ENCODE data around the gene PAFAH1B1.

The PAFAH1B1 gene

DNA sequence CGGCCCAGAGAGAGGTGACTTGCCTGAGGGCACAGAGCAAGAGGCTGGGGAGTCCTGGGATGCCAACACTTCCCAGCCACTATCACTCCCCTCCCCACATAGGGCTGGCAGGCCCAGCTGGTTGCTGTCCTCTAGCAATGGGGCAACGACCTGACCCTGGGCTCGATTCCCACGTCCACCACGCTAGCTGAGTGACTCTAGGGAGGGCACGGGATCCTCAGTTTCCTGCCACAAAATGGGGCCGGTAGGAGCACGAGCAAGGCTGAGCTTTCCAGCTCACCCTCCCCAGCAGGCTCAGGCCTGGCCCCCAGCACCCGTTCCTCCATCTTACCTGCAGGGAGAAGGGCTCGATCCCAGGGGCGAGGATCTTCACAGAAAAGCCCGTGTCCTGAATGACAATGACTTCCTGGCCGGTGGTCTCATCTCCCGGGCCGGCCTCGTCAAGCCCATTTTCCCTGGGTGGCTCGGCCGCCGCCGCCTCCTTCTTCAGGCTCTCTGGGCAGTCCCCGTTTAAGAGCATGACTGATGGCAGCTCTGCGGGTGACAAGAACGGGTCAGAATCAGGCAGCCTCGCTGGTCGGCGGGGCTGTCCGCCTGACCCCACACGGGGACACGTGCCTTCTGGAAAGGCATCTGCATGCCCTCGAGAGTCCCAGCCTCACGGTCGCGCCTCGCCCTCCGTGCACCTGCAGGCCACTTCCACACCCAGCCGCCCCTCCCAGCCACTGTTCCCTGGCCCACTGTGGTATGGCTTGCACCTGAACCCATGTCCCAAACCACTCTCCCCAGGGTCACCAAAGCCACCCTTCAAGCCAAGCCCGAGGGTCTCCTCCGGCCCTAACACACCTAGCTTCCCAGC, 110.8 kb downstream of the PAFAH1B1 start:
- no peak for DNase-seq

DNA sequence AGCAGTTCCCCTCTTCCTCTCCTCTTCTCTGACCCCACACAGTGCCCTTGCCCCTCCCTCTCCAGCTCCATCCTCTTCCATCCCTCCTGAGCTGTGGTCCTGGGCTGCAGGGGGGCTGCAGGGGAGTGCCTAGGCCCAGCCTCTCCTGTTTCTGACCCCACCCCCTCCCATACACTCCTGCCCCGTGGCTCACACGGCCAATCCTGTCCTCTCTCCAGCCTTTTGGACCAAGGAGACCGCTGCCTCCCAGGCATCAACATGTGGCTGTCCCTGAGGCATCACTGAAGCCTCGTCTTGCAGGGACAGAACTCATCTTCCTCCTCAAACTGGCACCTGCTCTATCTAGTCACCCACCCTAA, 111.4 kb downstream of the PAFAH1B1 start:
- no peak for DNase-seq

DNA sequence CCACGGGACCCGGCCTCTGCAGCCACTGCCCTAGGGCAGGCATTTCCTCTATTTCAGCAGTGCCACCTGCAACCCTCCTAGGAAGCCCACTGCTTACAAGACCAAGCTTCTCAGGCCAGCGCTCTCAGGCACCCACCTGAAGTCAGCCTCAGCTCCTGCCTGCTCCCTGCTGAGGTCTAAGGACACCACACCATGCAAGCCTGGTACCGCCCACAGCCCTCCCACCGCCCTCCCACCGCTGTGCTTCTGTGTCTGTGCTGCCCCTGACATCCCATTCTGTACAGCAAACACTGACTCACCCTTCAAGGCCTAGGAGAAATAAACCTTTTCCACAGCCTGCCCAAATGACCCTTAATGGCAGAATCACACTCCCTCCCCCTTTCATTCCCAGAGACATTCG, 111.8 kb downstream of the PAFAH1B1 start:
- DNase-seq = no peak

DNA sequence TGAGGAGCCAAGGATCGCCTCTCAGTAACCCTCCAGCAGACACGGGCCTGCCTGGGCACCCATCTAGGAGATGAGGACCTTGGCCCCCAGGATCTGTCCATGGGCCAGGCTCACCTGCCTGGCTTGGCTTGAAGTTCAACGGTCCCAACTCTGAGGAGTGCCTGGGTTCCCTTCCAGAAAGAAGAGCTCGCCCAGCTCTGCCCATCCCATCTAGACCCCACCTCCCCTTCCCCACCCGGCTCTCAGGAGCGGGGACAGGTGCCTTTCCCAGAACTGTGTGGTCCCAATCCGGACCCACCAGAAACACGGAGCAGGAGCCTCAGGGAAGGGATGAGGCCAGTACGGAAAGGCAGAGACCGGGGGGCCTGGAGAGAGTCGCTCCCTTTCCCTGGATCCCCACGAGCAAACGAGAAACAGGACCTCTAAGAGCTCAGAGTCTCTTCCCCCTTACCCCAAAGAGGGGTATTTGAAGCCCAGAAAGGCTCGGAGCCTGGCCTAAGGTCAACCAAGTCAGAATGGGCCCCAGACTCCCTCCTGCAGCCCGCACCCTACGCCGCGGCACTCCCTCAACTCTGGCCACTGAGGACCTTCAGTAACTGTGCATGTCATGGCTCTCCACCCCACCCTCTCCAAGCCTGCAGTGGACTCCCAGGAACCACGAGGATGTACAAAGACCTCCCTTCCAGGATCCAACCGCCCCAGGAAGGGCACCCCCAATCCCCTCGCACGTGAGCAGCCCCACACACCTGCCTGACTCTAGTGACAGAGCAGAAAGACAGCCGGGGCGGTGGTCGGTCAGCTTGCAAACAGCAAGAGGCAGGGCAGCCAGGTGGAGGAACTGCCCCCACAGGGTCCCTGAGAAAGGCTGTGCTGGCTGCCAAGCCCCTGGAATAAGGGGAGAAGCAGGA, 112.7 kb downstream of the PAFAH1B1 start:
- DNase-seq = no peak

DNA sequence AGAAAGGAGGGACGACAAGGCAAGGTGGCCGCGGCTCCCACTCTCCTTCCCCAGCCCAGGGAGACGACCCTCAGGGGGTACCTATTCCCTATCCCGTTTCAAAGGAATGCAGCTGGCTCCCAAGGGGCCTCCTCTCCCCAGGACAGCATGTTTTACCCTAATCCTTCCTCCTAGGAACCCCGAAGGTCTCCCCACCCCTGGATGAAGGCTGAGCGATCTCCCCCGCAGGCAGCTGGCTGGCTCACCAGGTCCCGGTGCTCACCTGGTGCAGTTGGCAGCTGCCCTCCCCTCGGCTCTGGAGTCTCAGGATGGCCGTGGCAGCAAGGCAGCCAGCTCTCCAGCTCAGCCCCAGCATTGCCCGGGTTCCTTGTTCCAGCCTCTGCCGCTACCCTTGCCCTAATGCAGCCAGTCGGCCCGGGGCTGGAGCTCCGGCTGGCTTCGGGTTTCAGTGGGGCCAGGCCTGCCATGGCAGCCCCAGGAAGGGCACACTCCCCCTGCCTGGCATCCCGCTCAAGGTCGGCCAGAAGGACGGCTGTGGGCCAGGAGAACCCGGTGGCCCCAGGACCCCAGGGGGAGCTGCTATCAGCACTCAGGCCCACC, 113.6 kb downstream of the PAFAH1B1 start:
- DNase-seq = no peak

DNA sequence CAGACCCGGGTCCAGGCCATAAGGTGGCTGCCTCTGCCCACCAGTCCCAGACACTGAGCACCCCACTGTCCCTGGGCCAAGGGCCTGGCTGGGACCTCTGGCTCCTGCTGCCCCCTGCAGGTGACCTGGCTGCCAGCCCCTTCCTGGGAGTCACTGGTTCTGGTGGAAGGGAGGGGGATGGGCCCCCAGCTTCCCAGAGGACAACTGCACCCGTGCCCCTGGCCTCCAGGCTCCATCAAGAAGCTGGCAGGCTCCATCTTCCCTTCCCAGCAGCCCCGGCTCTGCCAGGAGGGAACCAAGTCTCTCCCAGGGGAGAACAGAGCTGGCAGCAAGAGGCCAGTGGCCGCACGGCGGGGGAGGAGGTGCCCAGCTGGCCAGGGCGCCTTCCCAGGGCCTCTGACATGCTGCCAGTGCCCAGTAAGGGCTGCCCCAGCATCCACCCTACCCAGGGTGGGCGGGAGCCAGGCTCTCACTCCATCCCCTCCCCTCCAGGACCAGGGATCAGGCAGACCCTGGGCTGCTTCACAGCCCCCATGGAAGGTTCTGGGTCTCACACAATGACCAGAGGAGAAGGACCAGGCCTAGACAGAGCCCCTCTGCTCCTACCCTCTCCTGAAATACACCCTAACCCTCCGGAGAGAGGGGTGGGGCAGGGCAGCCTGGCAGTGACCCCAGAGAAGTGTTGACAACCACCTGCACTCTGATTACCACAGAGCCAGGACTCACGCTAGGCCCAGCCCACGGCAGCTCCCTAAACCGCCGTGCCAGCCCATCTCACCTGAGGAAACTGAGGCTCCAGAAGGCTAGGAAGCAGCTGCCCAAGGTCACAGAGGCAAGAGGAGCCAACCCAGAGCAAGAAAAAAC, 114.5 kb downstream of the PAFAH1B1 start:
- DNase-seq = no peak

DNA sequence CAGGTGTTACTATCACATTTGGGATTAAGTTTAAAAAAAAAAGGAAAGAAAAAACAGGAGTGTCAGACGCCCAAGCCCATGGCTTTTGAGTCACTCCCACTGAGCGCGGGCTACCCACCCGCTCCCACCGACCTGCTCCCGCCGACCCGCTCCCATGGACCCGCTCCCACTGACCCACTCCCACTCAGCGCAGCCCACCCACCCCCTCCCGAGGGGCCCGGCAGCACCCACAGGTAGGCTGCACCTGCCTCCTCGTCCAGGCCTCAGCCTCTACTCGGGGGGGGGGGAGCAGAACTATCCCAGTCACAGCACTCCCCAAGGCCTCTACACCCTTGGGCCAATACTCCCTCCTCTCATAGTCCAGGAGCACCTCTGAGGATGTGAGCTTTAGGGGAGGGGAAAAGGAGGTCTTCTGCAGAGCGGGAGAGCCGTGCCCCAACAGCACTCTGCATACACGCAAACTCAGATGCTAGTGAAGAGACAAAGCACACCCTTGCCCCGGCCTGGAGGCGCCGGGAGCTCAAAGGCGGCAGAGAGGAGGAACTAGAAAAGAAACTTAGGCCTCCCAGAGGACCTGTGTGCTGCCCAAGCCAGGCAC, 115.2 kb downstream of the PAFAH1B1 start:
- DNase-seq = no peak

DNA sequence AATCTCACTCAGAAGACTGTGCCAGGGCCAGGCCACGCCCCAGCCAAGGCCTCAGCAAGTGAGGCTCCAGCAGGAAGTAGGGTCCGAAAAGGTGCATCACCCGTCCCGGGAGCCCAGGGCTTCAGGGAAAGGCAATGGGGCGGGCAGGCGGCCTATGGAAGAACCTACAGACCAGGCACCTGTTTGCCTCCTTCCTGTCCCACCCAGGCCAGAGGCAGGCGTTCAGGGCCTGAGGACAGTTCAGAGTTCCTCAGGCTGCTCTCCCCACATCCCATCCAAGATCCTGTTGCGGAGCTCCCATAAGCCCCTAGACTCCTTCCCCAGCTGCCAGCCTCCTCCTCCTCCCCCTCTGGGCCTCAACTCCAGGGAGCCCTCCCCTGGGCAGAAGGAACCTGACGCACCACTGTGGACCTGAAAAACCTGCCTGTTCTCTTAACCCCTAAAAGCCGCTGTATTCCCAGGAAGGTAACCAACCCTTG, 115.8 kb downstream of the PAFAH1B1 start:
- DNase-seq = no peak

DNA sequence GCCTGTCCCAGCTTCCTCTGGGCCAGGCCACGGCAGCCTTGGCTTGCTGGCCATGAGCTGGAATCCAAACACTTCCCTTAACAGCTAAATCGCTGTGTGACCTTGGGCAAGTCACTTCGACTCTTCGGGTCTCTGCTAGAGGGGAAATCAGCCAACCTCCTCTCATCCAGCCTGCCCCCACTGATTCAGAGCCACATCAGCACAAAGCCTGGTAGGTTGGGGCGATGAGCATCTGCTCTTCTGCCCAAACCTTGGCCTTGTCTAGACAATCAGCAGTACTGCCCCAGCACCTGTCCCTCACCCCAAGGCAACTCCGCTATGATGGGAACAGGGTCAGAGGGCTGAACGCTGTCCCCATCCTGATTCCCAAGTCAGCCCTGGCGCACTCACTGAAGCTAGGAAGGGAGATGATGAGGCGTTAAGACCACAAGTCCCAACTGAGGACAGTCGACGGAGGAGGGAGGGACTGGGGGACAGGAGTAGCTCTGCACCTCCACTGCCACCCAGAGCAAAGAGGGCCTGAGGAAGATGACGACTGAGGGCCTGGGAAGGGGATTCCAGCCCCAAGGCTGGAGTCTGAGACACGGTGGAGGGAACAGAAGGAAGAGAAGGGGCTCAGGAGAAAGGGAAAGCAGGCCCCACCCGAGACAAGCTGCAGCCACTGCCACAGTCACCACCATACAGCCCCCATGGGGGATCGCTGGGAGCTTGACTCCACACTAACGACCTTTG, 116.8 kb downstream of the PAFAH1B1 start:
- no peak for DNase-seq

DNA sequence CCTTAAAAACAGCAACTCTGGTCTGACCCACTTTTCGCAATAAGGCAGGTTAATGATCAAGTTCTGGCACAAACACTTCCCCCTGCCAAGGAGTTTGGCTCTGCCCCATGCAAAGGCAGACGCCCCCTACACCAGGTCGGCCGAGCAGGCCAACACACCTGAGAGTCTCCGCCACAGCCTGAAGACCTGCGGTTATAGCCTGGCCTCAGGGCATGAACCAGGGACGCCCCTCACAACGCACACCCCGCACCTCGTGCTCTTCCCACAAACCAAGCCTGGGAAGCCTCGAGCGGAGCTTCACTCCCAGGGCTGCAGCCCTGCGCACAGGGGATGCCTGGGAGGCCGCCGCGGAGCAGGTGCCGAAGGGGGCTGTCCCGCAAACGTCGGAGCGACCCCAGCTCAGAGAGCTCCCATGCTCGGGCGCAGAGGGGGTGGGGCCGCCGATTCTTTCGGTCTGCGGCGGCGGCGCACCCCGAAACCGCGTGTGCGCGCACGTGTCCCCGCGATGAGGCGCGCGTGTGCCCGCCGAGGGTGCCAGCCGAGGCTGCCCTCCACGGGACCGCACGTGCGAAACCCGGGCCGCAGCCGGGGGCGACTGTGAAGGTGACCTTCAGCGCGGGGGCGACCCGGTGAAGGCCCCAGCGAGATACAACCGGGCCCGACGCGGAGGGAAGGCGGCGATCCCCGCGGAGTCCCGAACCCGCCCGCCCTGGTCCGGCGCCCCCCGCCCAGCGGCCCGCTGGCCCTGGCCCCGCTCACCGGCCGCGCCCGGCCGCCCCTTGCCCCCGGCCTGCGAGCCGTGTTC, 117.6 kb downstream of the PAFAH1B1 start:
- peak; percentile 34 for DNase-seq

DNA sequence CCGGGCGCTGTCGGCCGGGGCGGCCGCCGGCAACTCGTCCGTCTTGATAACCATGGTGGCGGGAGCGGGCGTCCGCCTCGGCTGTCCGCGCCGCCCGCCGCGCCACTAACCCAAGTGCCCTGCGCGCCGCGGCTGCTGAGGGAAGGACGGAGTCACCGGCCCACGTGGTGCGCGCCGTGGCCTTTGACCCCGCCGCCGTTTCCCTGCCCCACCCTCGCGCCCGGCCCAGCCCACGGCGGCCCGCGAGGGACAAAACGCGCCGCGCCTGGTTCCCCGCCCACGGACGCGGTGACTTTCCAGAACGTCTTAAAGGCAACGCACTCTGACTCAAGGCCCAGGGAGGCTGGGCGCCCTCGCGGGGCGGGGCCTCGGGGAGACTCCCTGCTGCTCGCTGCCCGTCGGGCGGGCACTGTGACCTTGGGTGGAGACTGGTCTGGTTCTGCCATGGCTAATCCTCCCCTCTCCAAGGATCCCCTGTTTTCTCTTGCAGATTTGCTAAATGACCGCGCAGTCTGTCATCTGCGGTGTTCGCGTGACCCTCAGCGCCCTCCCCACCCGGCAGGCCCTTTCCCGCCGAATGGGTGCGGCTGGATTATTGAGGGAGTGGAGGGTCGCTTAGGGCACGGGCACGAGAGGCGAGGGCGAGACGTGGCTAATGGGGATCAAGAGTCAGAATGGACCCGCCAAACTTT, 118.3 kb downstream of the PAFAH1B1 start, which contains the start of gene CLUH:
Gene CLUH (minus strand): TSS at position 157 of the 692 bp plus-strand sequence. CDS start 103 bp downstream, at position 54.
- DNase-seq = peak; percentile 88

DNA sequence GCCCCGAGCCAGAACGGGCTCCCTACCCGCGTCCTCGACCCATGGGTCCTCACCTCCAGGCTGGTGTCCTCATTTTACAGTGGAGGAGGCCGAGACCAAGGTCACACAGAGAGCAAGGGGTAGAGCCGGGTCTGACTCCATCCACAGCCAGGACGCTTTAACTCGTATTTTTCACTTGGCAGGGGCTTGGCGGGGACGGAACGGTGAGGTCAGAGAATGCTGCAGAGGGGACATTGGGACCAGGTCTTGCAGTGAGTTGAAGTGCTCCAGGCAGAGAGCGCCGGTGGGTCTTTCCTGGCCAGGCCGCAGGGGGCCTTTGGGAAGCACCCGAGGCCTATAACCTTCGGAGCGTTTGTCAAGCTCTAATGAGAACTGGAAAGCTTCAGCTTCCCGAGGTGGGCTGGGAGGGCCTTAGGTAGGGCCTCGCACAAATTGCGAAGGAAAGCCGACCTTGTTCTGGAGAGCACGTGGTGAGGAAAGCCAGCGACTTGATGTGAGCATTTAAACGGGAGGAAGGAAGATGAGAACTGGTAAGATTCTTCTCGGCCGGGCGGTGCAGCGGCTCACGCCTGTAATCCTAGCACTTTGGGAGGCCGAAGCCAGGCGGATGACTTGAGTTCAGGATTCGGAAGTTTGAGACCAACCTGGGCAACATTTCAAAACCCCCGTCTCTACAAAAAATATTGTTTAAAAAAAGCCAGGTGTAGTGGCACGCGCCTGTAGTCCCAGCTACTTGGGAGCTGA, 119.0 kb downstream of the PAFAH1B1 start:
- DNase-seq = no peak

DNA sequence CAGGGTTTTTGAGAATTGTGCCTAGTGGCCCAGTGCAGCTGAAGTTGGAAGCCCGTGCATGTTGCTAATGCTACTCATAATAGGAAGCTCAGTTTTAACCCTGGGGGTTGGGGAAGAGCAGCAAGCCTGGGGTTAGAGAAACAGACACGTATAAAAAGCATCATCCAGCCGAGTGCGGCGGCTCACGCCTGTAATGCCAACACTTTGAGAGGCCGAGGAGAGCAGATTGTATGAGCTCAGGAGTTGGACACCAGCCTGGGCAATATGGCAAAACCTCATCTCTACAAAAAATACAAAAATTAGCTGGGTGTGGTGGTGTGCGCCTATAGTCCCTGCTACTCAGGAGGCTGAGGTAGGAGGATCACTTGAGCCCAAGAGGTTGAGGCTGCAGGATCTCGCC, 120.4 kb downstream of the PAFAH1B1 start:
- DNase-seq = no peak

DNA sequence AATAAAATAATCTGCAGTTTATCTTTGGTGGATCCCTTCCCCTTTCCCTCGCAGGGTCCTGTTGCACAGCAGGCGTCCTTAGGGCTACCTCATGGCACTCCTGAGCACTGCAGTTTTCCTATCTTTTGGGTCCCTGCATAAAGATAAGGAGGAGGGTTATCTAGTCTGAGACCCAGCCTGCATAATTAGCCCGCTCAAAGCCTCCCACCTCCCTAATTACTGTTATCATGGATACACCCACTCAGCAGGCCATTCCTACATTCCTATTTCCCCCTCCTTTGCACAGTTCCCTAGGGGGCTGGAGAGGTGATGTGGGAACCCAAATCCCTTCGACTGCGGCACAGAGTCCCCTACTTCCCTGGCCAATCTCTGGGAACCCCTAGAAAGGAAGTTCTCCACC, 123.2 kb downstream of the PAFAH1B1 start:
- no peak for DNase-seq

DNA sequence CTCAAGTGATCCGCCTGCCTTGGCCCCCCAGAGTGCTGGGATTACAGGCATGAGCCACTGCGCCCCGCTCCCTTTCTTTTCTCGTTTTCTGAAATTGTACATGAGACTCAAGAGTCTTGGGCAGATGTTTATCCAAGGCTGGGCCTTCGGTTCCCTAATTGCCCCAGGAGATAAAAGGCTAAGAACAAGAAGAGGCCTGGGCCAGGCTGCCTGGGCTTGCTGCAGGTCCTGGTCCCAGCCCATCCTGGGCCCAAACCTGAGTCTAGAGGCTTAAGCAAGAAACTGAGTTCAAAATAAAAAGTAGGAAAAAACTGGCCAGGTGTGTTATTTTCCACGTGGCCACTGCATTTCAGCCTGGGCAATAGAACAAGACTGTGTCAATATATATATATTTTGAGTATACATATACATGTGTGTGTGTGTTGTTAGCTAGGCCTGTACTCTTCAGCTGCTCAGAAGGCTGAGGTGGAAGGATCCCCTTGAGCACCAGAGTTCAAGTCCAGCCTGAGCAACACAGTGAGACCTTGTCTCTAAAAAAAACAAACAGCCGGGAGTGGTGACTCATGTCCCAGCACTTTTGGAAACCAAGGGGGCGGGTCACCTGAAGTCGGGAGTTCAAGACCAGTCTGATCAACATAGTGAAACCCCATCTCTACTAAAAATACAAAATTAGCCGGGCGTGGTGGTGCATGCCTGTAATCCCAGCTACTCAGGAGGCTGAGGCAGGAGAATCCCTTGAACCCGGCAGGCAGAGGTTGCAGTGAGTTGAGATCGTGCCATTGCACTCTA, 124.9 kb downstream of the PAFAH1B1 start:
- DNase-seq = no peak

DNA sequence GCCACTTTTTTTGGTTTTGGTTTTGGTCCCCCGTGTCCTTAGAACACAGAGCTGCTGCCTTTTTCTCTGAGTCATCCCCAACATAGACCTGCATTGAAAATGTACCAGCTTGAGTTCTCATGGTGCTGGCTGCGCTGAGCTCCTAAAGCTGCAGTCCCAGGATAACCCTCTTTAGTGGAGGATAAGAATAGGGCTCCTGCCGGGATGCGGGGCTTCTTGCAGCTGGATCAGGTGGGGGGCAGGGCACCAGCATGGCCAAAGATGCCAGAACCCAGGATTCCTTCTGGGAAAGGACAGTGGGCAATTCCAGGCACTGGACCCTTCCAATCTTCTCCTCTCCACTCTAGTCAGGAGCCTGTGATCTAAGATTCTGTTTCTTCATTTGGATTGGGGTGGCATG, 126.4 kb downstream of the PAFAH1B1 start:
- no peak for DNase-seq

DNA sequence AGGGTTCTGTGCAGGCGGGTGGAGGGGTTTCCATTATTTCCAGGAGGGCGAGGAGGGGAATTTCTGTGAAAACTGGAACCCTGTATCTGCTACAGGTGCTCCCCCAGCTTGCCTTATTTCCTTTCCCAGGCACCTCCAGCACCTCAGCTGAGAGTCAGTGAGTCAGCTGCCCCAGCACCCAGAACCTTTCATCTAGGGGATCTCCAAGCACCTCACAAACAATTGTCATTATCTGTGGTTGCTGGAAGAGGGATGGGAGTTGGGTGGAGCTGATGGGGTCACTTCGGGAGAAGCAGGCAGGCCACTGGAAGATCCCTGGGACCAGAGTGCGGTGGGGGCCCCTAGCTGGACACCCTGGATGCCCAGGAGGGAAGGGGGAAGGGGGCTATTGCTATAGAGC, 128.1 kb downstream of the PAFAH1B1 start:
- no peak for DNase-seq

DNA sequence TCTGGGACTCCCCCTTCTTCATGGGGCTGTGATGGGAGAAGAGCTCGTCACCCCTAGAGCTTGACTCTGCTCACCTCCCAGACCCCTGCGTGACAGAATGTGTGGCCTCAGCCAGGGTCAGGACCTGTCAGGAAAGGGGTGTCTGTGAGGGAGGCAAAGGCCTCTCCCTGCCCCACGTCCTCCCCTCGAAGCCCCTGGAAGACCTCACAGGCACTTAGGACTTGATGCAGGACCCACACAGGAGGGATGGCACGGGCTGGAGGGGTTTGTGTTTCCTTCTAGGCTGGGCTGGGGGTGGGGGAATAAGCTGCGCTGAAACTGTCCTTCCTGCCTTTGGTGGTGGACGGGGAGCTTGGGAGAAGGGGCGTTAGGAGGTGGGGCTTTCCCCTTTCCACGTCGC, 129.2 kb downstream of the PAFAH1B1 start:
- no peak for DNase-seq
